NCI-H2107 treated with DMSO at 0.1 percent for 48 hours (cell line): ENCODE data around the gene SPPL2B.

ENCODE experiments used
- DNase-seq: peaks from one replicate; lab custom pipeline; 2025; ENCODE audit not compliant: unreplicated experiment; lab: John Stamatoyannopoulos, UW

SPPL2B gene

DNA sequence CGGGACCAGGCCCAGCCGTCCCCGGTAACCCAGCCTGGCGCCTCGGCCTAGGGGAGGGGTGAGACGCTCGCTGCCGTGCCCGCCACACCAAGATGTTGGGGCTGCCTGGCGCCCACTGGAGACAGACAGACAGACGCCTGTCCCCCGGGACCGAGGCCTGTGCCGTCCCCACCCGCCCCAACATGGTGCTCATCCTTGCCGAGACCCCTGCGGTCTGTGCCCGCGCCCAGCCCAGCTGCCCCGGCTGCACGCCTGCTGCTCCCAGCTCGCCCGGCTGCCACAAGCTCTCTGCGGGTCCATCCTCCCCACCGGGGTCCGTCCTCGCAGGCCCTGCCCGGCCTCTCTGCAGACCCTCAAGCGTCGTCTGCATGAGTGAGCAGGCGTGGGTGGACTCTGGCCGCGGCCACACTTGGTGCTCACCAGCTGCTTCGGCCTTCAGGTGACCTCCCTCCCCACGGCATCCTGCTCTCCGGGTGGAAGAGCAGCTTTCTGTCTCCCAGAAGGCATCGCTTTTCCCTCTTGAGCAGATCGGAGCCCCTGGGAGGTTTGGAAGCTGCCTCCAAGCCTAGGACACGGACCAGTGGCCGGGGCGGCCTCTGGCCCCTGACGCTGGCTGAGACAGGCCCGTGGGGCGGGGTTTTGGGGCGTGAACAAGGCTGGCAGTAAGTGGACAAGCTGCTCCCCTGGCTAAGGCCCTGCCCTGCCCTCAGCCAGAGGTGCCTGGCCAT, 24.8 kb downstream of the SPPL2B start:
- DNase-seq, result no peak

DNA sequence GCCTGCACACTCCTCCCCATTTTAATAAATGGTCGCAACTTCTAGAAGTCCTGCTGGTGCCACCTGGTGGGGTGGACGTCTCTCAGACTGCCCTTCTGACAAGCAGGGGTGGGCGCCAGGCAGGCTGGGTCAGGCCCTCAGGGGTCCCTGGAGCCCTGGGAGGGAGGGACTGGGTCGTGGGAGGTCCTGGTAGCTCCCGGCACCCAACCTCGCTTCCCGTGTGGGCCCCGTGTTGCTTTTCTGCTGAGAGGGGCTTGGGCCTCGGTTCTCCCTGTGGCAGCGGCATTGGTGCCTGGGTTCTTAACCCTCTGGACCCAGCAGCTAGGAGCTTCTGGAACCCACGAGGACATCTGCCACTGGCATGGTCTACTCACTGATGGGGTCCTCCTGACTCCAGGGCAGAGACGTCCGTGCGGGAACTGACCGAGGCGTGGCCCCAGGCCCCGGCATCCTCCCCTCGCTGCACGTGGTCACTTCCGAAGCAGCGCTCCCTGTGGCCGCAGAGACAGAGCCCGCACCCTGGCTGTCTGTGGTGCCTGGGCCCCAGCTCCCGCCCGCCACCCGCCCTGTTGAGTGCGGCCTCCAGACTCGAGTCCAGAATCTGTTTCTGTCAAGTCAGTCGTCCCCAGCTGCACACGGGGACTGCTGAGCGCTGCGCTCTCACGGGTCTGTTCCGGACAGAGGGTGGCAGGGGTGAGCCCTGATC, 25.6 kb downstream of the SPPL2B start:
- no peak for DNase-seq

DNA sequence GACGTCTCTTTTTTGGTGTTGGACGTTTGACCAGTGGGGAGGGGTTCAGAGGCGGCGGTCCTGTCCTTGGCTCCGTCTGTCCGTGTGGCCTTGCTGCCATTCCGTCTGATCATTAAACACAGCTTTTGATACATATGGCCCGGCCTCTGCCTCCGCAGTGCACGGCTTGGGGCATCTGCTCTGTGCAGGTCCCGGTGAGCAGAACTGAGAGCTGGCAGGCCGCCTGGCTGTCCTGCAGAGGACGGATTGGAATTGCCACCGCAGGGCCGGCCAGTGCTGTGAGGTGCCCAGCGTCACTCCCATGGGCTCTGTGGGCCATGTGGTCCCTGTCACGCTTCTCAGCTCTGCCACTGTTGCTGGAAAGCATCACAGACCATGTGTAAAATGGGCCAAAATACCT, 26.2 kb downstream of the SPPL2B start:
- no peak for DNase-seq

DNA sequence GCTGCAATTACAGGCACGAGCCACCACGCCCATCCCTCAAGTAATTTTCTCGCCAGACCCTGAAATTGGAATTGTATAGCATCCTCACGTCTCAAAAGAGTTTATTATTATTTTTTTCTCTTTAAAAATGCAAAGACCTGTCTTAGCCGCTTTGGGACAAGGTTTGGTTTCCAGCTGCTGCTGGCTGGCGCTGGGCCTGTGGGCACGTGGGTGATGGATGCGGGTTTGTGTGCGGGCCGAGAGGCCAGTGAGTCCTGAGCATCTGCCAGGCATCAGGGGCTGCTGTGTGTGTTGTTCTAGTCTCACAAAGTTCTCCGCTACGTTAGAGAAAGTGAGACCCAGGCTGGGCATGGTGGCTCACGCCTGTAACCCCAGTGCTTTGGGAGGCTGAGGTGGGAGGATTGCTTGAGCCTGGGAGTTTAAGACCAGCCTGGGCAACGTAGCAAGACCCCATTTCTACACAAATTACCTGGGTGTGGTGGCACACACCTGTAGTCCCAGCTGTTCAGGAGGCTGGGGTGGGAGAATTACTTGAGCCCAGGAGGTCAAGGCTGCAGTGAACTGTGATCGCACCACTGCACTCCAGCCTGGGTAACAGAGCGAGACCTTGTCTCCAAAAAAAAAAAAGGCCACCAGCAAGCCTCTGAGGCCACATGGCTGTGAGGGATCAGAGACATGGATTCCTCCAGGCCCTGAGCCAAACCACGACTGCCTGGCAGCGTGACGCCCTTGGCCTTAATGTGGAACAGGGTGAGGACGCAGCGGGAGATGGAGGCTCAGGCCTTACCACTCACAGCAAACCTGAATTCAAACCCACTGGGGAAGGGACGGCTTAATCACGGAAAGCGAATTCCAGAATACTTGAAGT, 26.9 kb downstream of the SPPL2B start:
- DNase-seq, result no peak

DNA sequence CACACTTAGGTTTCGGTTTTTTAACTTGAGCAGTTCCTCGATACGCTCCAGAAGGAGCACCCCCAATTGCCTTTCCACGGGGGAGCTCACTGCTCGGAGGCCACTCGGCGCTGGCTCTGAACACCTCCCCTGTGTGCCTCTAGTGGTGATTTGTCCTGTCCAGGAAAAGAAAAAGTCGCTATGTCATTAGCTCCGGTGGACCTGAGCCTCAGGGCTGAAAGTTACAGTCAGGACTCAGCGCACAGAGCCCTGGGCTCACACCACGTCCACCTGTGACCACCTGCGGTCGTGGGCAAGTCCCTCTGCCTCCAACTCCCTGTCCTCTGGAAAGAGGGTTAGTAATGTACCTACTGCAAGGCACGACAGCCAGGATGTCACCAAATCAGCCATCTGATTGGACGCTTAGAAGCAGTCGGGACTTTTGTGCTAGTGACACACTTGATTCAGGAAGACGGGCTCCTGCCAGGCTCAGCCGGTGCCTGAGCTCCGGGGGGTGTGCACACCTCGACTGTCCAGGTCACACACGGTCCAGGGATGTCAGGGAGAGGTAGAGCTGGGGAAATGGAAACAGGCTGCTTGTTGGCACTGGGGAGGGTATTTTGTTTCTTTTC, 27.7 kb downstream of the SPPL2B start:
- no peak for DNase-seq

DNA sequence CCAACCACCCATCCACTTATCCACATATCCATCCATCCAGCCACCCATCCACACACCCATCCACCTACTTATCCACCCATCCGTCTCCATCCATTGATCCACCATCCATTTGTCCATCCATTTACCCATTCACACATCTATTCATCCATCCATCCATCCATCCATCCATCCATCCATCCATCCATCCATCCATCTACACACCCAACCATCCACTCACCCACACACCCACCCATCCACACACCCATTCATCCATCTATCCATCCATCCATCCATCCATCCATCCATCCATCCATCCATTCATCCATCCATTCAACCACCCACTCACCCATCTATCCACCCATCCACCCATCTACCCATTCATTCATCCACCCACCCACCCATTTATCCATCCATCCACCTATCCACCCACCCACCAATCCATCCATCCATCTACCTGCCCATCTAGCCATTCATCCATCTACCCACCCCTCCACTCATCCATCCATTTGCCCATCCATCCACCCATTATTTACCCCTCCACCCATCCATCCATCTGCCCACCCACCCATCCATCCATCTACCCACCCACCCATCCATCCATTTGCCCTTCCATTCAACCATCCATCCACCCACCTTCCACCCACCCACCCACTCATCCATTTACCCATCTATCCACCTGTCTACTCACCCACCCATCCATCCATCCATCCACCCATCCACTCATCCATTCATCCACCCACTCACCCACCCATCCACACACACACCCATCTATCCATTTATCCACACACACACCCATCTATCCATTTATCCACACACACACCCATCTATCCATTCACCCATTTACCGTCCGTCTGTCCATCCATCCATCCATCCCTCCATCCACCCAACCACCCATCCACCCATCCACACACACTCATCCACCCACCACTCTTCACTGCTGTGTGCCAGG, 29.1 kb downstream of the SPPL2B start:
- no peak for DNase-seq

DNA sequence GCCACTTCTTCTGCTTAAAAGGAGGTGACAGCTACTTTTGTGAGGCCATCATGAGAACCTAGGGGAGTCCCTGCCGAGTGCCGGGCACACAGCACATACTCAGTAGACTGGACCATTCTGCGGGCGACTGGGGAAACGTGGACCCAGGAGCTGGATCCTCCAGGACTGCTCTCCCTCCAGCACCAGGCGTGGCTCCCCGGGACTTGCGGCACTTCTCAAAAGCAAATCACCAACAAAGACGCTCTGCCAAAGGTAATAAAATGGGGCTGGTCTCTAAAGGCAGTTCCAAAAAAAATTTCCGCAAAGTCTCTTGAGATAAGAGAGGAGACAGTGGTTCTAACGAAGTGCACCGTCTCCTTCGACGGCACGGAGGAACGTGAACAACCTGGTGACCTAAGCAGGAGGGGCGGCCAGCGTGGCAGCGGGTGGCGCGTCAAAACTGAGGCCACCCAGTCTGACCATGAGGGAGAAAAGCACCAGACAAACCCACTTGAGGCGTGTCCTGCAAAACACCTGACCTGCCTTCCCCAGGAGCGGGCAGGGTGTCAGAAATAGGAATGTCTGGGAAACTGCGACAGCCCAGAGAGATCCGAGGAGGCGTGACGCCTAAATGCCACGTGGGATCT, 30.2 kb downstream of the SPPL2B start:
- DNase-seq, result no peak

DNA sequence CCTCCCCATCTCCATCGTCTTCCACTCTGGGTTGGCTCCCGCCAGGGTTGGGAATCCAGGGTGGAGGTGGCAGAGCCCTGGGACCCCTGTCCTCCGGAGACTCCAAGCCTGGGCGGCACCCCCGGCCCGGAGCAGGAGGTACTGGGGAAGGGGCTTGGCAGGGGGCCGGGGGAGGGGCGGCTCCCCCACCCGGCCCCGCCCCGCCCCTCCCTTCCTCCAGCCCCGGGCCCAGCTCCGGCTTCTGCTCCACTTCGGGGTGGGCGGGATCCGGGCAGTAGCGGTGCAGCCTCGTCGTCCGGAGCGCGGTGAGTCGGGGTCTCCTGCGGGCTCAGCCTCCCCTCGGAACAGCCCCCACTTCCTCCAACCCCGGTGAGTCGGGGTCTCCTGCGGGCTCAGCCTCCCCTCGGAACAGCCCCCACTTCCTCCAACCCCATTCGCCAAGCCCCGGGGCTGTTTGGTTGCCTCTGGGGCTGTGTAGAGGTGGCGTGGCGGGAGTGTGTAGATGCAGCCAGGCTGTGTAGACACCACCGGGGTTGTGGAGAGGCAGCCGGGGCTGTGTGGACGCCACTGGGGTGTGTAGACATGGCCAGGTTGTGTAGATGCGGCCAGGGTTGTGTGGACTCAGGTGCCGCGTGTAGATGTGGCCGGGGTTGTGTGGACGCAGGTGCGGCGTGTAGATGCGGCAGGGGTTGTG, 31.7 kb downstream of the SPPL2B start, which contains the start of gene TMPRSS9:
Gene TMPRSS9 (plus strand): TSS at position 274 of the 694 bp plus-strand sequence. CDS start 29,521 bp downstream, outside the sequence.
- DNase-seq, result no peak

DNA sequence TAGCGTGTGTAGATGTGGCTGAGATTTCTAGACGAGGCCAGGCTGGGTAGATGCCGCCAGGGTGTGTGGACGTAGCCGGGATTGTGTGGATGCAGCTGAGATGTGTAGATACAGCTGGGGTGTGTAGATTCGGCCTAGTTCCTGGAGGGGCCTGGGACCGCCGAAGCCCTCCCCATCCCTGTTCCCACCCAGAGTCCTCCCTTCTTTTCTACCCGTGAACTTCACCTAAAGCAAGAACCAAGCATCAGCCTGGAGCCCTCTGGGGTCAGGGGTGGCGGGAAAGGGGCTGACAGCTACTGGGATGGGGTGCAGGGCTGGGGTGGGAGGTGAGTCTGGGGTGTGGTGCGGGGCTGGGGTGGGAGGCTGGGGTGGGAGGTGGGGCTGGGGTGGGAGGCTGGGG, 32.3 kb downstream of the SPPL2B start:
- no peak for DNase-seq

DNA sequence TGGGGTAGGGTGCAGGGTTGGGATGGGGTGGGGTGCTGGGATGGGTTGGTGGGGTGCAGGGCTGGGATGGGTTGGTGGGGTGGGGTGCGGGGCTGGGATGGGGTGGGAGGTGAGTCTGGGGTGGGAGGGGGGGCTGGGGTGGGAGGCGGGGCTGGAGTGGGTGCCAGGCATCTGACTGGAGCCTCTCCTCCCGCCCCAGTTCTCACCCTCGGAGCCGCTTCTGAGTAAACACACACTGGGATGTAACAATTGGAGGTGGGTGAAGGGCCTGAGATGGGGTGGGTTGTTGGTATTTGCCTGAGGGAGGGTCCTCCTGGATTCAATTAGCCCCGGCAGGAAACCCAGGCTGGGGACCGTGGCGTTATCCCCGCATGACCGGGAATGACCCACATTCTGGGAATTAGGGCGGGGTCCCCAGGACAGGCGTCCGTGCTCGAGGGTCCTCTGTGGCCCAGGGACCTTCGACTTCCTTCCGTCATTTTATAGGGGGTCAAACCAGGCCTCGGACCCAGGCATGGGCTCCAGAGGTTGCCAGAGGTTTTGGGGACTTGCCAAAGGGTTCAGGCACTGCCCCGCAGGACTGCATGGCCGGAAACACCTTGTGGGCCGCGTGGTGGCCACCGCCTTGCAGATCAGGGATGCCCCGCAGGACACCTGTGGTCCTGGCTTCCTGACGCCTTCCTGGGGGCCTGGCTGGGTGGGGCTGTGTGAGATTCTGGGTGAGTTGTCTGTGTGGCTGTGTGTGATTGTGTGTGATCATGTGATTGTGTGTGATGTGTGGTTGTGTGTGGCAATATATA, 33.0 kb downstream of the SPPL2B start:
- DNase-seq, result no peak

DNA sequence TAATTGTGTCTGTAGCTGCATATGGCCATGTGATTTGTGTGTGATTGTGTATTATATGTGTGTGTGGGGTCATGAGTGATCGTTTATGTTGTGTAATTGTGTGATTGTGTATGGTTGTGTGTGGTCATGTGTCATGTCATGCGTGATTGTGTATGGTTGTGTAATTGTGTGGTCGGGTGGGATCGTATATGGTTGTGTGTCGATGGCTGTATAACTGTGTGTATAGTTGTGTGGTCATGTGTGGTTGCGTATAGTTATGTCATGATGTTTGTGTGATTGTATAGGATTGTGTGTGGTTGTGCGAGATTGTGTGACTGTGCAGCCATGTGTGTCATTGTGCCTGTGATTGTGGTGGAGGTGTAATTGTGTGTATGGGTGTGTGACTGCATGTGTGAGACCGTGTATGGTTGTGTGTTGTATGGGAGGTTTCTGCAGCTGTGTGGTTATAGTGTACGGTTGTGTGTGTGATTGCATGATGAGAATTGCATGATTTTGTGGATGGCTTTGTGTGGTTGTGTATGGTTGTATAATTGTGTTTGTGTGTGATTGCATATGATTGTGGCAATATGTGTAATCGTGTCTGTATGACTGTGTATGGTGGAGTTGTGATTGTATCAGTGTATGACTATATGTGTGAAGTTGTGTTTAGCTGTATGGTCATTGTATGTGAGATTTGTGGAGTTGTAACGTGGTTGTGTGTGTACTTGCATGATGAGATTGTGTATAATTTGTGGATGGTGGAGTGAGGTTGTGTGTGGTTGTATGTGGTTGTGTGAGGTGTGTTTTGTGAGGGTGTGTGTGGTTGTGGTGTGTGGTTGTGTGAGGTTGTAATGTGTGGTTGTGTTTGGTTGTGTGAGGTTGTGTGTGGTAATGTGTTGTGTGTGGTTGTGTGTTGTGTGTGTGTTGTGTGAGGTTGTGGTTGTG, 33.8 kb downstream of the SPPL2B start:
- no peak for DNase-seq

DNA sequence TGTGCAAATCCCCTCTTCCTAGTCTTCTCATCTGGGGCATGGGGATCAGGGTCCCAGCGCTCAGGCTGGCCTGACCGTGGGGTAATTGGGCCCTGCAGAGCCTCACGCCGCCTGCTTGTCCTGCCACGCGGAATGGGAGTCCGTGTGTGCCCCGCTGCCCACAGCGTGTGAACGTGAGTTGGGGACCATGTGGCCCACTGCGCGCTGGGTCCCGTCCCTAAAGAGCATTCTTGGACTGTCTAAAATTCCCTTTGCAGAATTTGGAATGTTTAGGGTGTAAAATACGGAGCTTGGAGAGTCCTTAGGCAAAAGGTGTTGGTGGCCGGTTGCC, 34.5 kb downstream of the SPPL2B start:
- DNase-seq, result no peak

DNA sequence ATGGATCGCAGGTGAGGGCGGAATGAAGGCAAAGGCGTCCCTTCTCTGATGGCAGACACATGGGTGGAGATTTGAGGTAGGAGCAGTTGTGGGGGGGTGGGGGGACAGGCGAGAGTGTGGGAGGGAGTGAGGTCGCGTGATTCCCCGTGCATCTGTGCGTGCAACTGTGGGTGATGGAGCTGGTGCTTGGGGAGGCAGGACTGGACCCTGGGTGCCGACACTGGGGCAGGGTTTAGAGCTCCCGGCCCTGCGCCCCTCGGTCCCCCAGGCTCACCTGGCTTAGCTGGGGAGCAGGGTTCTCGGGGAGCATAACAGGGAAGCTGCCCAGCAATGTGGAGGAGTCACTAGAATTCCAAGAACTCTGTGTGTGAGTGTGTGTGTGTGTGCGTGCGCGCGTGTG, 34.9 kb downstream of the SPPL2B start:
- no peak for DNase-seq

DNA sequence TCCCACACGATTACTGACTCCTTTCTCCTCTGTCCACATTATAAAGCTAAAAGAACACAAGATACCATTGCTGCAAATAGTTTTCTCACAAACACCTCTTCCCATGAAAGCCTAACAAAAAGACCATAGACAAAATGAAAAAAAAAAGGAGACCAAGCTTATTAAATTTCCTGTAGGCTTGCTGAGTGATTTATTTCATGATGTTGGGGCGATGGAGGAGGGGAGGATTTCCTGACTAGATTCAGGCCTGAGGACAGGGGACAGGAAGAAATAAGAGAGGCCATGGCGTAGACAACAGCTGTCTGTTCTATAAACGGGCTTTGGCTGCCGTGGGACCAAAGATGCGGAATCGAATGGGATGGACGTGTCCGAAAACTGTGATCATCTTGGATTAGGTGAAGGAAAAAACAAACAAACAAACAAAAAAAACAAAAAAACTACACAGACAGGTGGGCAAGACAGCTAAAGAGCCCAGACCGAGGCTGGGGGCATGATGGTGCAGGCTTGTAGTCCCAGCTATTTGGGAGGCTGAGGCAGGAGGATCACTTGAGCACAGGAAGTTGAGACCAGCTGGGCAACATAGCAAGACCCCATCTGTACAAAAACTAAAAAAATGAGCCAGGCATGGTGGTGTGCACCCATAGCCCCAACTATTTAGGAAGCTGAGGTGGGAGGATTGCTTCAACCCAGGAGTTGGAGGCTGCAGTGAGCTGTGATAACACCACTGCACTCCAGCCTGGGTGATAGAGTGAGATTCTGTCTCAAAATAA, 36.9 kb downstream of the SPPL2B start:
- no peak for DNase-seq

DNA sequence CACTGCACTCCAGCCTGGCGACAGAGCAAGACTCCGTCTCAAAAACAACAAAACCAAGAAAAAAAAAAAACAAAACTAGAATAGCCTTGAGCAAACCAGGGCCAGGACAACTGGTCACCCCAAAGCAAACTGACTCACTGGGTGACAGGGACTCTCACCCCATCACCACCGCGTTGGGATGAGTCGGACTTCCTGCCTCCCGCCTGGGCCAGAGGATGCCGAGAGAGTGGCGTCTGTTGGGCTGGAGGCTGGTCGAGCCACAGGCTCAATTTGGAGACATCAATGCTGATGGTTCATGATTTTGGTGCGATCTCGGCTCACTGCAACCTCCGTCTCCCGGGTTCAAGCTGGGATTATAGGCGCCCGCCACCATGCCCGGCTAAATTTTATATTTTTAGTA, 43.2 kb downstream of the SPPL2B start:
- DNase-seq, result no peak

DNA sequence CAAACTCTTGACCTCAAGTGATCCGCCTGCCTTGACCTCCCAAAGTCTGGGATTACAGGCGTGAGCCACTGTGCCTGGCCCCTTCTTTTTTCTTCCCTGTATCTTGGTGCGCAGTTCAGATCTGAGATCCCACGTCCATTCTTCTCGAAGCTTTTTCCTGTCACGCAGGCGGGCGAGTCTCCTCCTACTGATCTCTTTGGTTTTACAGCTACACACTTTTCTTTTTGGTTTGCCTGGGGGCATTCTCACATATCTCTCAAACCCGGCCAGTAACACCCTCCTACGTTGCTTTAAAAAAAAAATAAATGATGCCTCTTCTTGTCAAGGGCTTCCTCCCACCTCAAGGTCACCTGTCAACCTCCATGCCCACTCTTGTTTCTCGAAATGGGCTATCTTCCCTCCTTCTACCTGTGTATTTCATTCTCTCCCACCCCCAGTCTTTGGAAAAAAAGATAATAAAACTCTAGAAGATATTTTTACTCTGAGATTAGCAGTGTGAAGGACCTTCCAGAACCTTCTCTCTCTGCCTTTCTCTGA, 43.7 kb downstream of the SPPL2B start:
- no peak for DNase-seq
